Motor neuron (in vitro differentiated cells): ENCODE data around the gene CLSTN2. TPM values are rescaled to one million over a fixed set of nuclear protein-coding genes. Genes with fewer than 3 reads are reported as not detected.

Experiments used
- ATAC-seq, 8 experiments: fragments of 200-7000 bp; cut with Tn5 transposase; replicated peaks in 6 of 8; 2 replicates each; pipeline ENCODE4 v1.8.0; 2021; ENCODE audit warnings: mild to moderate bottlenecking in 8 of 8, moderate library complexity in 8 of 8
- H3K27ac ChIP-seq, 2 donors: fragments of 250-450 bp; sonication (Bioruptor Pico); 2 replicates each; pipeline ENCODE4 v1.9.0; 2021; ENCODE audit warnings: antibody characterized with exemption in 2 of 2, mild to moderate bottlenecking in 2 of 2, moderate library complexity in 1 of 2
- H3K4me1 ChIP-seq, 2 donors: fragments of 250-450 bp; sonication (Bioruptor Pico); replicated peaks in 1 of 2; 2 replicates each; pipeline ENCODE4 v1.6.1; 2021; ENCODE audit warnings: antibody characterized with exemption in 2 of 2, mild to moderate bottlenecking in 2 of 2, moderate library complexity in 1 of 2
- H3K4me3 ChIP-seq, 5 donors: fragments of 250-450 bp; sonication (Bioruptor Pico); 2 replicates each; pipeline ENCODE4 v1.9.0; 2021; ENCODE audit warnings: antibody characterized with exemption in 5 of 5, mild to moderate bottlenecking in 5 of 5, moderate library complexity in 4 of 5
- WGBS, 10 experiments: fragments of 450-650 bp; shearing (Covaris generic); methylation state at CpG; one replicate each; pipeline ENCODE4 v1.0.0; 2022; 5-methylcytosine and 5-hydroxymethylcytosine counted together
- in situ Hi-C, 9 experiments: fragments of 400-800 bp; cut with MboI; loops; one replicate each; pipeline ENCODE4 v1.15.0; 2021; ENCODE audit warnings: low sequenced_read_pairs in 9 of 9, low pct_unique_long_range_greater_than_20kb in 2 of 9; ENCODE audit not compliant: unreplicated experiment in 9 of 9
- total RNA-seq, 8 experiments: library from RNA; unstranded; fragments of 300-600 nt; gene quantifications; 2 replicates each; pipeline versions ENCODE4 v1.2.3 to v1.2.4, GENCODE V29; 2022

CLSTN2 gene
- total RNA-seq, 8 experiments from 2014 or later = 1.2 to 125 (median 27.9) TPM

DNA sequence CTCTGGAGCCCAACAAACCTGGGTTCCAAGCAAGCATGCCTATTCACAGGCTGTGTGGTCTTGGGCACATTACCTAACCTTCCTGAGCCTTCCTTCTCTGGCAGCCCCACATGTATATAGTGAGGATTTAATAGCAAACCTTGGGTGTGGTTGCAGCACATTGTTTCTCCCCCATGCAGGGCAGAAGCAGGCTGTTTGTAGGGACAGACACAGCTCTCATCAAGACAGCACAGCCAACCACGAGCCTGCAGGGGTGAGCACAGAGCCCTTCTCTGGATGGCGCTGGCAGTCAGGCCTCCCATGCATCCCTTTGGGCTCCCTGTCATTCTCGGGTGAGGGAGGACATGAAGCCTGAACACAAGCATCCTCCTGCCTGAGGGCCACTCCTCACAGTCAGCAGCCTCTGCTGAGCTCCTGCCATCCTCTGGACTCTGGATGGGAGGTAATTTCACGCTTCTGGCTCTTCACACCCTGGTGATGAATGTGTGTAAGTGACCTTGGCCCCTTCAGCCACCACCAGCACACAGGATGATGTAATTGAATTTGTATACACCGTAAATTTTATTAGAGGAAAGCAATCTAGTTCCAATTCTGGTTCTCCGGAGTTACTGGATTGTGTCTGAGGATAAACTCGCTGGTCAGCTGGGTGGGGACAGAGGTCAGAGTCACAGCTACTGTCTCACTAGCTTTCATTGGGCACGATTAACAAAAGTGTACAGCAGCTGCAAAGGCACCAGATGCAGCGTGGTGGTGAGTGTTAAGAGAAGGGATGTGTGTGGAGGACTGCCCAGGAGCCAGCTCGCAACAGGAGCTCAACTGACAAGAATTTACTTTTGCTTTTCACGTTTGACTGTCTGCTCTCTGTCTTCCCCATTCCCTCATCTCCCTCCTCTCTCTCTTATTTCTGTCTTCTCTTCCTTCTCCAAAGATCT lies 118.1 kb downstream of the CLSTN2 start:
- Histone ChIP-seq H3K4me1 (peaks cover 61 to 76% of the 10 kb centered on the region in 2 donors), H3K27ac (peak overlapping the region; percentile 76 to 86), H3K4me3 (no peak overlapping the region)
- WGBS, 10 experiments = 9 to 59% (median 25%) methylated on average over 1 to 10 of the region's 11 CpGs; no CpG with 5 or more reads in 1 of the 10 experiments
- in situ Hi-C loops = no loop called here
- ATAC-seq = peak in 7 of 8 experiments; percentile 57 to 92 (median 90)

DNA sequence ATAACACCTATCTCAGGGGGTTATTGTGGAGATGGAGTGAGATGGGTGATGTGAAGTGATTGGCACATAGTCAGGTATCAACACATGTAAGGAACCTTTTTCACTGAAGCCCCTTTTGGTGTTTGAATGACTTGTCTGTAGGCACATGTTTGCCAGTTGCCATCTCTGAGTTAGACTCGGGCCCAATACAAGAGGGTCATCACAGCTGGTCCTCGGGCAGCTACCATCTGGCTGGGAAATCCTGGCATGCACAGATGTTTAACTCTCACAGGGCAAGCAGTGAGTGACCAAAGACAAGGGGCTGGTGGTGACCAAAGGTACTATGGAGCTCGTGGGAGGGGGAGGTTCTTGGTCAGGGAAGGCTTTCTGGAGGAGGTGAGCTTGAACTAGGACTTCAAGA lies 118.8 kb downstream of the CLSTN2 start:
- no peak overlapping the region for H3K4me3 ChIP-seq
- peak overlapping the region; percentile 76 to 86 for H3K27ac ChIP-seq
- ATAC-seq = no peak
- H3K4me1 ChIP-seq = peaks cover 60 to 80% of the 10 kb centered on the region in 2 donors
- in situ Hi-C loops = no loop called here
- WGBS, 10 experiments = 0 to 100% (median 60%) methylated on average over 1 to 3 of the region's 3 CpGs; no CpG with 5 or more reads in 7 of the 10 experiments

DNA sequence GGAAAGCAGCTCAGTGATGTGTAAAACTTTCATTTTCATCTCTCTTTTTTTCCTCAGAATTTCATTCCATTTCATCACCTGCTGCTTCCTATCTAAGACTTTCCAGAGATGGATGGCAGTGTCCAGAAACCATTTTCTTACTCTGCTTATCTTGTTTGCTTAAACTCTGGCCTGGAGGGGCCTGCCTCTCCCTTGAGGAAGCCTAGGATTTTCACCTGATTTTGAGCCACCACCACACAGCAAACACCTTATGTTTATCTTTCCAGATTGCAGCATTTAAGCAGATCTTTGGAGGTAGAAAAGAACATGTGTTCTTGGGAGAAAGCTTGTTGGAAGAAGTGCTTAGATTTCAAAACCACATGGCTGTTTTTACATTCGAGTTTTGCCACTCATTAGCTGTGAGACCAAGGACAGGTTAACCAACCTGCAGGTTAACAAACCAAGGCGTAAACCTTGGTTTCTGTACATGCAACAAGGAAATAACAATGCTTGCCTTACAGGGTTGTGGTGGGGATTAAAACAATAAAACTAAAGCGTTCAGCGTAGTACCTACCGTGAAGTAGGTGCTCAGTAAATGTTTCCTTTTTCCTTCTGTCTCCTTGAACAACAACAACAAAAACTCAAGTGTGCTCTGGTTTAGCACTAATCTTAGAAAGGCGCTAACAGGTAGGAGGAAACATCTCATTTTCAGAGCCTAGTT lies 120.3 kb downstream of the CLSTN2 start:
- H3K4me3 ChIP-seq = no peak overlapping the region
- in situ Hi-C loops = no loop called here

DNA sequence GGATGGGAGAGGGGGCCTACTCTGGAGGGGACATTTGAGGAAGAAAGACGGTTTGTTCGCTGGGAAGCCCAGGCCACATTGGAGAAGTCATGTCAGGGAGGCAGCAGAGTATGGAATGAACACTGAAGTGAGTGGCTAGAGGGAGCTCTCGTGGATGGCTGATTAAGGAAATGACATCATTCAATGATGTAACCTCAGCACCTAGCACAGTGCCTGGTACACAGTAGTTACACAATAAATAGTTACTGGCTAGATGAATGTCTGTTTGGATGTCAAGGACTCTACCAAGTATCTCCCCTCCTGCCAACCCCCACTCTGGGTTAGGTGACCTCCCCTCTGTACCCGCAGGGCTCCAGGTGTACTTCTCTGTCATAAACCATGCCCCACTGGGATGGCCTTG lies 121.1 kb downstream of the CLSTN2 start:
- in situ Hi-C loops = no loop called here
- ATAC-seq = no peak
- H3K27ac ChIP-seq = no peak overlapping the region
- 0 to 92% (median 72%) methylated on average over 1 to 4 of the region's 4 CpGs; no CpG with 5 or more reads in 6 of the 10 experiments for WGBS, 10 experiments
- no peak overlapping the region for H3K4me3 ChIP-seq
- peaks cover 40 to 59% of the 10 kb centered on the region in 2 donors for H3K4me1 ChIP-seq

More for the DNA sequence above, 120.3 kb downstream of the CLSTN2 start:
- H3K4me1 ChIP-seq = peaks cover 48 to 68% of the 10 kb centered on the region in 2 donors
- H3K27ac ChIP-seq = peak overlapping the region in 1 of 2 donors; percentile 53
- ATAC-seq = no peak
- WGBS, 10 experiments = 21 to 100% (median 79%) methylated on average over 1 to 6 of the region's 6 CpGs; no CpG with 5 or more reads in 1 of the 10 experiments

DNA sequence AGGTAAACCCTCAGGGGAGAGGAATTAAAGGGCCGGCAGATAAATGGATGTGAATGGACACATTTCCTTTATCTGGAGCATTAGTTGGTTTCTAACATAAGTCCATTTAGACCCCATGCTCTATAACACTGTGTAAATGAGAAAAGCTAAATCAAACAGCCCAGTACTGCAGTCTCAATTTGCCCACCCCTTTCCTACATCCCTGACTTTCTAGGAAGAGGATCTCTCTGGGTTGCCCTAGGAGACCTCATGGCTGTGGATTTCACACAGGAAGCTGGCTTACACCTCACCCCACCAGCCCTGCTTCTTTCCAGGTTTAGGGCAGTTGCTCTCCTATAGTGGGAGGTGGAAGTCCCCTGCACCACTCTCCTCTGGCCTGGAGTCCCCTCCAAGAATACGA lies 126.2 kb downstream of the CLSTN2 start:
- WGBS, 10 experiments = 0 to 100% (median 45%) methylated on average over 1 to 2 of the region's 2 CpGs; no CpG with 5 or more reads in 4 of the 10 experiments
- peaks cover 0 to 20% of the 10 kb centered on the region in 2 donors for H3K4me1 ChIP-seq
- H3K4me3 ChIP-seq = no peak overlapping the region
- peak in 1 of 8 experiments; percentile 62 for ATAC-seq
- in situ Hi-C loops = no loop called here
- H3K27ac ChIP-seq = no peak overlapping the region

DNA sequence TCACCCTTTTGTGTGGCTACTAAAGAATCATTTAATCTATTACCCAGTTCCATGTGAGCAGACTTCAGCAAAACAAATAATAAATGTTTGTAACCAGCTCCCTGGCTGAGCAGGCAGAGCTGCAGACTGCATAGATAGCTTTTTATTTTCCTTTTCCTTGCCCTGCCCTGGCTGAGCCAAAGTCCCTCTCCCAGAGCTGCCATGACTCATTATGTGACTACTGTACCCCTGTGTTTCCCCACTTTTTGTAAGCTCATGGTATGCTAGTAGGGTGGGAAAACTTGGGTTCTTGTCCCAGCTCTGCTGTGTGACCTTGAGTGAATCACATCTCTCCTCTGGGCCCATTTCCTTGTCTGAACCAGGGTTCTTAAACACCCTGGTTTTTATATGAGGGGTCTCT lies 127.5 kb downstream of the CLSTN2 start:
- peak in 1 of 8 experiments; percentile 15 for ATAC-seq
- Histone ChIP-seq H3K27ac (no peak overlapping the region), H3K4me3 (no peak overlapping the region), H3K4me1 (peaks cover 5 to 28% of the 10 kb centered on the region in 2 donors)
- in situ Hi-C loops = no loop called here

DNA sequence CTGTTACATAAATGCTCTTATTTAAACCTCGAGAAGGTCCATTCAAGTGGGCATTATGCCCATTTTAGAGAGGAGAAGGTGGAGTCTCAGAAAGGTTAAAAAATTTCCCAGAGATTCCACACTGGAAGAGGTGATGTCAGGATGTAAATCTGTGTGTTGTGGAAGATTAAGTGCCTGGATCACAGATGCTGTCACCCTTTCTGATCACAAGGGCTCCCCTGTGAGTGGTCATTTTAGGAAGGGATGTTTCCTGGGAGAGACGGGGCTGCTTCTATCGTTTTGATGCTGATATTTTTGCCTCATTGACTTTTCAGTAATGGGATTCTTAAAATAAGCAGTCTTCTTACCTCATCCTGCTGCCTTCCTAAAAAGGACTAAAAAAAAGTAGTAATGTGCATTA lies 132.5 kb downstream of the CLSTN2 start:
- ATAC-seq = peak in 4 of 8 experiments; percentile 37 to 65 (median 52)
- WGBS, 10 experiments = 0 to 100% (median 77%) methylated on average over 1 to 3 of the region's 3 CpGs; no CpG with 5 or more reads in 3 of the 10 experiments
- Histone ChIP-seq H3K27ac (no peak overlapping the region), H3K4me3 (no peak overlapping the region), H3K4me1 (peaks cover 5 to 36% of the 10 kb centered on the region in 2 donors)
- in situ Hi-C loops = no loop called here

DNA sequence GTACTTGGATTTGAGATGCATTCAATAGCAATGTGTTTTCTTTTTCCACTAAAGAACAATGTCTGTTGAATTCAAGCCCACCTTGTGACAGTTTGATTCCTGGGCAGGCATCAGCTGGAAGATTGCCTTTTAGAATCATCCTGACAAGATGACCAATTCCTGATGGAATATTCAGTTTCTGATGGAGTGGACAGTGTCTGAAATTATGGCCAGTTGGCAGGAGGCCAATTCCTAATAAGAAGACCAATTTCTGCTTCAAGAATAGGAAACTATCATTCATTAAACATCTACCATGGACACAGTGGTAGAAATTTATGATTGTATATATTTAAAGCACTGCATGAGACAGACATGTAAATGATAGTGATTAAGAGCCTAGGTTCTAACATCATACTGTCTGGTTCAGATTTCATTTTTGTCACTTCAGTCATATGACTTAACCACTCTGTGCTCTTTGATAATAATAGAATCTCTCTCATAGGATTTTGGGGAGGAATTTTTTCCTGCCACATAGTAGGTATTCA lies 133.6 kb downstream of the CLSTN2 start:
- no peak overlapping the region for H3K4me3 ChIP-seq
- ATAC-seq = peak in 5 of 8 experiments; percentile 74 to 86 (median 76)
- peak overlapping the region in 1 of 2 donors; percentile 32 for H3K27ac ChIP-seq
- H3K4me1 ChIP-seq = peaks cover 5 to 36% of the 10 kb centered on the region in 2 donors
- in situ Hi-C loops = no loop called here

DNA sequence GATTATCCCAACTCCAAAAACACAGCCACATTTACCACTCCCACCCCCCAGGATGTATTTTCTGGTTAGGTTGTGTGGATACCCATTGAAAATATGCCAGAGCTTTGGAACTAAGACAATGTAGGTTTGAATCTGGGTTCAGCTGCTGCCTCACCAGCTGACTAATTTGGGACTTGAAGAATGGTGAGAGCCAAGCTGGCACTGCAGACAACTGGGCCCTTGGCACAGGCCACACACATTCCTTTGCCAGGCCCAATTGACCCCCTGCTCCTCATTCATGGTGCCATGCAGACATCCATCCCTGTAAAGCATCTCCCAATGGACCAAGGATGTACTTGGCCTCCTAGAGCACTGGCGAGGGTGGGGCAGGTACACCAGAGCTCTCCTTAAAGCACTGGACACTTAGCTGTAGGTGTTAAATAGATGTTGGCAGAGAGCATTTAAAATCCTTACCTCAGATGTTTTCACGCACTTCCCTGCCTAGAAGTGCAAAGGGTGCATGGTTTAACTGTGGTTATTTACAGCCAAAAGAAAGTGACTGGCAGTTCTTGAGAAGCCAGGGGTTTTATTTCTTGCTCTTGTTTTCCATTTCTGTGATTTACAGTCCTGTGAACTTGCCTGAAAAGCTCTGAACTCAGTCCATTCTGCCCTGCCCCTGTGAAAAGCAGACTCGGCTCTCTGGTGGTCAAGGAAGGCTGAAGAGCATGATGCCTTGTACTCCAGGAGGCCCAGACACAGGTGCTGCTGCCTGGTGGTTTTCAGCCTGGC lies 138.5 kb downstream of the CLSTN2 start:
- H3K4me3 ChIP-seq = no peak overlapping the region
- H3K27ac ChIP-seq = no peak overlapping the region
- no peak for ATAC-seq
- H3K4me1 ChIP-seq = peaks cover 16 to 46% of the 10 kb centered on the region in 2 donors
- in situ Hi-C loops = no loop called here
- 0 to 100% (median 67%) methylated on average over 1 to 2 of the region's 3 CpGs; no CpG with 5 or more reads in 1 of the 10 experiments for WGBS, 10 experiments

DNA sequence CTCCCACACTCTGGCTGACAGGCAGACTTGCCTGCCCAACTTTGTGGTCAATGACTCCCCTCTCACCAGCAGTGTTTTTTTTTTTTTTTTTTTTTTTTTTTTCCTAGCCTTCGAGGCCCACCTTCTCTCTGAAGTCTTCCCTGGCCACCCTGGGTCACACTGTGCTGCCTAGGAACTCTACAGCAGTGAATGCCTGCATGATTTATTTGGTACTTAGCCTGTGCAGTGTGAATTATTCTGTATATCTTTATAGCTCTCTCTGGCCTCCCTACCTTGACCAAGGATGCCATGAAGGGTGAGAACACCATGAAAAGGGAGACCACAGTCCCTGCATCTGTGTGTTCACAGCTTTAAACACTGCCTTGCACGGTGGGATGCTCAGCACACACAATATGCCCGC lies 141.6 kb downstream of the CLSTN2 start:
- ATAC-seq = peak in 5 of 8 experiments; percentile 85 to 94 (median 87)
- H3K4me3 ChIP-seq = no peak overlapping the region
- peak overlapping the region in 1 of 2 donors; percentile 69 for H3K27ac ChIP-seq
- 0 to 100% (median 80%) methylated on average over 1 to 3 of the region's 3 CpGs; no CpG with 5 or more reads in 3 of the 10 experiments for WGBS, 10 experiments
- in situ Hi-C loops = no loop called here
- peaks cover 29 to 65% of the 10 kb centered on the region in 2 donors for H3K4me1 ChIP-seq

DNA sequence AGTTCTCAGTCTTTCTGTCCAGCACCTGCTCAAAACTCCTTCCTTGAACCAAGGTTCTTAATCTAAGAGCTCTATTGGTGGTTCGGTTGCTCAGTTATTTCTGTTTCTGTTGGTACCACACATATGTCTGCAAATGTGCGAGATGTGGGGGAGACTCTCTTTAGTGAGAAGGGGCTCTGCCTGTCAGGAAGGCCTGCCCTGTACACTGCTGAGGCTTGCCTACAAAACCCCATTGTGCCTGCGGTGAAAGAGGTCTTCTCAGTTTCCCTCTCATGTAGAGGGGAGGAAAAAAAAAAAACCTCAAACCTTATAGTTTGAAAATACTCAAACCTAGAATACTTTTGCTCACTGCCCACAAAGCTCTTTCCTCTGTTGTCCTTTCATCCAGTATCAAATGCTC lies 142.4 kb downstream of the CLSTN2 start:
- 0 to 83% (median 66%) methylated on average over 1 to 3 of the region's 3 CpGs; no CpG with 5 or more reads in 2 of the 10 experiments for WGBS, 10 experiments

DNA sequence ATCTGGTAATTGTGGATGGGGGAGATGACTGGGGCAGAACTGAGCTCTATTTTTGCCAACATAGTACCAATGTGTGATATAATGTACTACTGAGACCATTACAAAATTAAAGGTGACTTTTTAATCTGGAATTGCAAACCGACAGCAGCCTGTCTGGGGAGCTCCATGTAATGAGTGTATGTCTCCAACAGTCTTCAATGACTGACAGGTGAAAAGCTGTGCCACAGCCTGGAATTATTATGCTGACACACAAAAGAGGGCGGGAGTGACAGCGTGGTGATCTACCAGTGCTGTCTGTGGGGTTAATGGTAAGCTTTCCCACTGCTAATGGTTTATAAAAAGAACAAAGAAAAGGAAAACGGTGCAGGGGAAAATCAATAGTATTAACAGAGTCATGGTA lies 143.4 kb downstream of the CLSTN2 start:
- Histone ChIP-seq H3K4me1 (peaks cover 32 to 75% of the 10 kb centered on the region in 2 donors), H3K27ac (peak overlapping the region in 1 of 2 donors; percentile 55), H3K4me3 (no peak overlapping the region)
- in situ Hi-C loops = no loop called here
- peak in 1 of 8 experiments; percentile 34 for ATAC-seq
- WGBS, 10 experiments = 6 to 78% (median 24%) methylated on average over 1 to 4 of the region's 4 CpGs; no CpG with 5 or more reads in 1 of the 10 experiments

More for the DNA sequence above, 142.4 kb downstream of the CLSTN2 start:
- no peak for ATAC-seq
- in situ Hi-C loops = no loop called here
- Histone ChIP-seq H3K4me3 (no peak overlapping the region), H3K27ac (peak overlapping the region in 1 of 2 donors; percentile 69), H3K4me1 (peaks cover 32 to 73% of the 10 kb centered on the region in 2 donors)
